PFSK-1 (cell line): ENCODE data around the gene IL10RB.
A peak's percentile ranks its signal among the peaks of the same experiment; 100 is the strongest.

Experiments used
- POLR2AphosphoS5 ChIP-seq: IDR thresholded peaks from 2 replicates; pipeline ENCODE4 v1.6.1; 2012; ENCODE audit warnings: low read depth, mild to moderate bottlenecking, control low read depth, low read length, moderate library complexity
- REST ChIP-seq, 2 experiments: IDR thresholded peaks; 2 replicates each; pipeline versions ENCODE4 v1.6.1 to v1.8.0; 2011 to 2012; ENCODE audit warnings: low read depth in 2 of 2, low read length in 2 of 2, control low read depth in 1 of 2, inconsistent platforms in 1 of 2, mild to moderate bottlenecking in 1 of 2, moderate library complexity in 1 of 2; ENCODE audit not compliant: insufficient read depth in 1 of 2
- TAF1 ChIP-seq: IDR thresholded peaks from 2 replicates; pipeline ENCODE4 v1.6.1; 2012; ENCODE audit warnings: low read length, control low read depth, borderline replicate concordance; ENCODE audit not compliant: insufficient read depth

DNA sequence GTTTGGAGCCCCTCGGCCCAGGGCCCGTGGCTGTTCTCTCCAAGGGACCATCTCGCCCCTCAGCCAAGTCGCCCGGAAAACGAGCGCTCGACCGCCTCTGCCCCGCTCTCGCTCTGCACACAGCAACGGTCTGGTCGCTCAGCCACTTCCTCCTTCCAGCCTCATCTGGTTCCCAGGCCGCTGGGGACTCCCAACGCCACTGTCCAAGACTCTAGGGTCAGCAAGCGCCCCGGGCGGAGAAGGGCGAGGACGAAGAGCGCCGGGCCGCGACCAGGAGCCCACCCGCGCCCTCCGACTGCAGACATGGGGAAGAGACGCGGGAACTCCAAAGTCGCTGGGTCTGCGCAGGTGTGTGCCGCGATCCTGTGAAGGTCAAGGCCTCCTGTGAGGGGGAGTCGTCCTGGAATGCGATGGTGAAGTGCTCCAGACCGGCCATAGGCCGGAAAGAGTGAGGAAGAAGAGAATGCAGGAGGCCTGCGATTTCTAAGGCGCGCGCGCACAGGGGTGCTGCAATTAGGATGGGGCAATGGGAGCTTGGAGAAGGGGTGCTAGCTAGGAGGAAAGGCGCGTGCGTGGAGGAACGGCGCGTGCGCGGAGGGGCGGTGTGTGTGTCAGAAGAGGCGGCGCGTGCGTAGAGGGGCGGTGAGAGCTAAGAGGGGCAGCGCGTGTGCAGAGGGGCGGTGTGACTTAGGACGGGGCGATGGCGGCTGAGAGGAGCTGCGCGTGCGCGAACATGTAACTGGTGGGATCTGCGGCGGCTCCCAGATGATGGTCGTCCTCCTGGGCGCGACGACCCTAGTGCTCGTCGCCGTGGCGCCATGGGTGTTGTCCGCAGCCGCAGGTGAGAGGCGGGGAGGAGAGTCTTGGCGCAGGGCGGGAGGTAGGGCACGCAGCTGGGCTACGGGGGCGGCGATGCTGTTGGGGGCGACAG is 58.4 kb downstream of the IL10RB start, which contains the start of gene IFNAR1:
- TF ChIP-seq TAF1 (no peak), POLR2AphosphoS5 (peak; percentile 82), REST (IDR thresholded peaks at IDR 0.05; ENCODE audit: insufficient read depth in 1 of 2, low read depth in 2 of 2, low read length in 2 of 2) (0 out of 4 replicates have a peak, but pooled peaks of 1 of the 2 experiments have one; percentile 24)
